ENCODE data around the gene AKT3.
"Not testable (repeated sequence)": the region's sequence is repeated elsewhere in the genome, so short reads cannot be mapped to it uniquely, and the experiment has no call there.

AKT3 gene

GRCh38 chr1:243841507-243841906 lies 8.5 kb downstream of the AKT3 start:
- DNase-seq: no peak

- no peak for DNase-seq
Observed at GRCh38 chr1:243837907-243838535, 12.0 kb downstream of the AKT3 start.

- DNase-seq: no peak
Observed at GRCh38 chr1:243834130-243834529, 15.9 kb downstream of the AKT3 start.

GRCh38 chr1:243831463-243831862 lies 18.6 kb downstream of the AKT3 start:
- DNase-seq: no peak

GRCh38 chr1:243827206-243827605 lies 22.8 kb downstream of the AKT3 start:
- DNase-seq: no peak

GRCh38 chr1:243824907-243825306 lies 25.1 kb downstream of the AKT3 start:
- not testable (repeated sequence) for DNase-seq

- DNase-seq: no peak
Observed at GRCh38 chr1:243821177-243821680, 28.8 kb downstream of the AKT3 start.

GRCh38 chr1:243819438-243819839 lies 30.6 kb downstream of the AKT3 start:
- DNase-seq: no peak

- DNase-seq: no peak
Observed at GRCh38 chr1:243818978-243819377, 31.1 kb downstream of the AKT3 start.

- DNase-seq: no peak
Observed at GRCh38 chr1:243814718-243815117, 35.3 kb downstream of the AKT3 start.

- not testable (repeated sequence) for DNase-seq
Observed at GRCh38 chr1:243807346-243807745, 42.7 kb downstream of the AKT3 start.

- DNase-seq: no peak
Observed at GRCh38 chr1:243806310-243806709, 43.7 kb downstream of the AKT3 start.

GRCh38 chr1:243802736-243803135 lies 47.3 kb downstream of the AKT3 start:
- DNase-seq: no peak

GRCh38 chr1:243801378-243801777 lies 48.7 kb downstream of the AKT3 start:
- DNase-seq: no peak

- DNase-seq: no peak
Observed at GRCh38 chr1:243799908-243800307, 50.1 kb downstream of the AKT3 start.

GRCh38 chr1:243798726-243799125 lies 51.3 kb downstream of the AKT3 start:
- no peak for DNase-seq

- DNase-seq: no peak
Observed at GRCh38 chr1:243796016-243796415, 54.0 kb downstream of the AKT3 start.

GRCh38 chr1:243793298-243793697 lies 56.7 kb downstream of the AKT3 start:
- no peak for DNase-seq

- DNase-seq: no peak
Observed at GRCh38 chr1:243792891-243793290, 57.2 kb downstream of the AKT3 start.

- no peak for DNase-seq
Observed at GRCh38 chr1:243792401-243792800, 57.6 kb downstream of the AKT3 start.

GRCh38 chr1:243791586-243792267 lies 58.3 kb downstream of the AKT3 start:
- peak; percentile 61 for DNase-seq

GRCh38 chr1:243790404-243790803 lies 59.6 kb downstream of the AKT3 start:
- no peak for DNase-seq

- DNase-seq: no peak
Observed at GRCh38 chr1:243786531-243786930, 63.5 kb downstream of the AKT3 start.

GRCh38 chr1:243784506-243784905 lies 65.5 kb downstream of the AKT3 start:
- no peak for DNase-seq

- DNase-seq: no peak
Observed at GRCh38 chr1:243783714-243784113, 66.3 kb downstream of the AKT3 start.
